ENCODE measurements around the gene ACOX3.
"Not testable (repeated sequence)": the region's sequence is repeated elsewhere in the genome, so short reads cannot be mapped to it uniquely, and the experiment has no call there.

The ACOX3 gene

GRCh38 chr4:8352368-8353157 lies 88.0 kb downstream of the ACOX3 start:
- DNase-seq (ENCODE audit: low spot score): no peak

- DNase-seq (ENCODE audit: low spot score): no peak
Observed at GRCh38 chr4:8351931-8352367, 88.6 kb downstream of the ACOX3 start.

GRCh38 chr4:8350841-8351461 lies 89.6 kb downstream of the ACOX3 start:
- no peak for DNase-seq (ENCODE audit: low spot score)

DNA sequence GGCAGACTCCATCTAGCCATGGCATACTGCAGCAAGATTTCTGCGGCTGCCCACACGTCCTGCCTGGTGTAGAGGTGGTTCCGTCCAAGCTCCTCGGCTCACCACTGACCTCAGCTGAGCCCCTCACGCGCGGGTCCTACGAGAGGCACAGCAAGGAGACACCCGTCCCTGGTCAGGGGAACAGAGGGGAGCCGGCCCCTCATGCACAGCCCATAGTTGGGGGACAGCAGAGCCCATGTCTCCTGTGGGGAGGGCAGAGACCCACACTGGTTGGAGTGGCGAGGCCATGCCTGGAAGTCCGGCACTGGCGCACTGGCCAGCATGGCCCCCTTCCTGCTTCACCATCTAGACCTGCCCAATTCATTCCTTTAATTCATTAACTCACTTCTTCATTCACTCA lies 90.2 kb downstream of the ACOX3 start:
- DNase-seq (ENCODE audit: low spot score): no peak

DNA sequence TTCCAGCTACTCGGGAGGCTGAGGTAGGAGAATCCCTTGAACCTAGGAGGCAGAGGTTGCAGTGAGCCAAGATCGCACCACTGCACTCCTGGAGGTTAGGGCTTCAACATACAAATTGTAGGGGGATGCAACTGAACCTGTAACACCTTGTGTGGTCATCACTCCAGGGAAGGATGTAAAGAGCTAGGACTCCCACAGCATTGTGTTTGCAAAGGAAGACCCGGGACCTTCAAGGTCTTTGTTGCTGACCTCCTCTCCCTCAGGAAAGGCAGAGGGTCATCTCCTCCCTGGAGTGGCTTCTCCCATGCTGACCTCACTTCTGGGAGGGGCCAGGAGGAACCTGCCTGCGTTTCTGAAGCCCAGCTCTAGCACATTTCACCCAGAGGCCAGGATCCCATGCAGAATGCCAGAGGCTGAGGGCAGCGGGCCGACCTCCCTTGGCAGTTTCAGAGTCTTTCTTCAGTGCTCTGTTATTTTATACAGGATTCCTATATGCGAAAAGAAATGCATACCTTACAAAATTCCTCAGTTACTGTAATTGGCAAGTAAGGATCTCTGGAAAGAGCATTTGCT lies 90.8 kb downstream of the ACOX3 start:
- no peak for DNase-seq (ENCODE audit: low spot score)

DNA sequence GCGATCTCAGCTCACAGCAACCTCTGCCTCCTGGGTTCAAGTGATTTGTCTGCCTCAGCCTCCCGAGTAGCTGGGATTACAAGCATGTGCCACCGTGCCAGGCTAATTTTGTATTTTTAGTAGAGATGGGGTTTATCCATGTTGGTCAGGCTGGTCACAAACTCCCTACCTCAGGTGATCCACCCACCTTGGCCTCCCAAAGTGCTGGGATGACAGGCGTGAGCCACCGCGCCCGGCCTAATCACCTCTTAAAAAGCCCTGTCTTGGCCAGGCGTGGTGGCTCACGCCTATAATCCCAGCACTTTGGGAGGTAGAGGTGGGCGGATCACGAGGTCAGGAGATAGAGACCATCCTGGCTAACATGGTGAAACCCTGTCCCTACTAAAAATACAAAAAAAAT lies 91.3 kb downstream of the ACOX3 start:
- DNase-seq (ENCODE audit: low spot score): not testable (repeated sequence)

DNA sequence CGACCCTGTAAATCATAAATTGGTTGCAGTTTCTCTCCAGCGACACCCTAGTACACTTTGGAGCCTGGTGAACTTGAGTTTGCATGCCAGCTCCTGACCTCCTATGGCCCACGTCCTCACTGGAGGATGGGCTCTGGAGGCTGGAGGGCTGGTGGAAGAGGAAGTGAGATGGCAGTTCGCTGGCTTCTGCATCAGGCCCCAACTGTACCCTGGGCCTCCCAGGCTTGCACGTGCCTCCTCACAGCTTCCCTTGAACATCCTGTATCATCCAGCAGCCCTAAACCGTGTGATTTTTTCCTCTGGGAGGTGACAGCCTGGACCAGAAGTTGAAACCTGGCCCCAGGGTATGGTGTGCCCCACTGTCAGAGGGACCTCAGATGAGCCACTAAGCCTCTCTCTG lies 92.5 kb downstream of the ACOX3 start:
- no peak for DNase-seq (ENCODE audit: low spot score)

GRCh38 chr4:8347660-8348059 lies 92.9 kb downstream of the ACOX3 start:
- no peak for DNase-seq (ENCODE audit: low spot score)

- DNase-seq (ENCODE audit: low spot score): no peak
Observed at GRCh38 chr4:8346838-8347605, 93.5 kb downstream of the ACOX3 start.

GRCh38 chr4:8345946-8346814 lies 94.3 kb downstream of the ACOX3 start:
- no peak for DNase-seq (ENCODE audit: low spot score)

GRCh38 chr4:8345053-8345945 lies 95.2 kb downstream of the ACOX3 start:
- DNase-seq (ENCODE audit: low spot score): no peak

DNA sequence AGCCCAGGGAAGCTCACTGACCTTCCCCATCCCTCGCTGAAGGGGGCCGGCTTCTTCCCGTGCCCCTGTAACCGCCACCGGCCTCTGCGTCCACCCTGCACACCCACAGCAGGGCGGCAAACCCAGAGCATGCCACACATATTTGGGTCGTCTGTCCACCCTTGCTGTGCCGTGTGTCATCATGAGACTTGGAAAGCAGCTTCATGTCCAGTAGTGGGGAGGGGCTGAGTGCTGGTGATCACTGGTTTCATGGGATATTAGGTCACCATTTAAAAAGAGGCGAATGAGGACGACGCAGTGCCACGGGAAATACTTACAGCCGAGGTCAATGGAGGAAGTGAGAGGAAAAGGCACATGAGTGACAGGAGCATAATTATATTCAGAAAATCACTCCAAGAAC lies 96.1 kb downstream of the ACOX3 start:
- no peak for DNase-seq (ENCODE audit: low spot score)

- DNase-seq (ENCODE audit: low spot score): no peak
Observed at GRCh38 chr4:8343967-8344331, 96.6 kb downstream of the ACOX3 start.

GRCh38 chr4:8343262-8343966 lies 97.1 kb downstream of the ACOX3 start:
- no peak for DNase-seq (ENCODE audit: low spot score)

DNA sequence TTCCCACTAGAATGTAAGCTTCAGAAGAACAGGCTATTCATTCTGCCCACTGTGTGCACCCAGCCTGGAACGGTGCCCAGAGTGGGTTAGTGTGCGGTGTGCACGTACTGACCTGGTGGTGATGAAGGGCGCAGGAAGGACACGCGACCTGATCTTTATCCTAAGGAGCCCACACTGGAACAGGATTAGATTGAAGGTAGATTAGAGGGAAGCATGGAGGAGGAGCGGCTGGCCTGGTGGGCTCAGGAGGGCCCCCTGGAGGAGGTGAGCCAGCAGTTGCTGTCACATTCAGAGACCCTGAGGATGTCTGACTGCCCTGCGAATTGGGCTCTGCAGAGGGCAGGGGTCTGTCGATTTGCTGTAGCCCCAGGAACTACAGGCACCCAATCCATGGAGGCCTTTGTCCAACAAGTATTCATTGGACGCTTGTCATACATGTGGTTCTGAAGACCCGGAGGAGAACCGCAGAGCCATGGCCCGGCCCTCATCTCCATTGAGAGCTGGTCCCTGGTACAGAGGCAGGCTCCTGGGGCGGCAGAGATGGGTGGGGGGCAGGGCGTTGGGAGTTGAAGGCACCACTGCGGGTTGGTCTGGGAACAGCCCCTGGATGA lies 97.8 kb downstream of the ACOX3 start:
- peak; percentile 25 for DNase-seq (ENCODE audit: low spot score)

DNA sequence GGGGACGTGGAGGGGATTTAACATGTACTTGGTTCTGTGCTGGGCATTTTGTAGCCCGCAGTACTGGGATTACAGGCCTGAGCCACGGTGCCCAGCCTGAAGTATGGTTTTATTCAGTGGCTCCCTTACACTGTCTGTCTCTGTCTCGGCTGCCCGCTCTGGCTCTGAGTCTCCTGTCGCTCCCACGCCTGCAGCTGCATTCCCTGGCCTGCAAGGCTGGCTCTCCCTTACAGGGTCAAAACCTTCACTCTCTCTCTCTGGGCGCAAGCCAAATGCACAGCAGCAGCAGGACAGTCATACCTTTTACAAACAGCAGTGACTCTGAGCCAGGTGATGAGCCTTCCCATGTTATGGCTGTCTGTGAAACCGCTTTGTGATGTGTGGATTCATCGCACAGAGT lies 98.8 kb downstream of the ACOX3 start:
- DNase-seq (ENCODE audit: low spot score): no peak

DNA sequence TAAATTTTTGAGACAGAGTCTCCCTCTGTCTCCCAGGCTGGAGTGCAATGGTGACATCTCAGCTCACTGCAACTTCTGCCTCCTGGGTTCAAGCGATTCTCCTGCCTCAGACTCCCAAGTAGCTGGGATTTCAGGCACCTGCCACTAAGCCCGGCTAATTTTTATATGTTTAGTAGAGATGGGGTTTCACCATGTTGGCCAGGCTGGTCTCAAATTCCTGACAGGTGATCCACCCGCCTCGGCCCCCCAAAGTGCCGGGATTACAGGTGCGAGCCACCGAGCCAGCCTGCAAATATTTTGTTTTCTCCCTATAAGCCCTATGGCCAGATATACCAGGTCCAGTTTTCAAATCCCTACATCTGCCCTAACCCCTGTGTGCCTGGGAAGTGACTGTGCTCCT lies 99.2 kb downstream of the ACOX3 start:
- not testable (repeated sequence) for DNase-seq (ENCODE audit: low spot score)

GRCh38 chr4:8340781-8341241 lies 99.7 kb downstream of the ACOX3 start:
- no peak for DNase-seq (ENCODE audit: low spot score)

DNA sequence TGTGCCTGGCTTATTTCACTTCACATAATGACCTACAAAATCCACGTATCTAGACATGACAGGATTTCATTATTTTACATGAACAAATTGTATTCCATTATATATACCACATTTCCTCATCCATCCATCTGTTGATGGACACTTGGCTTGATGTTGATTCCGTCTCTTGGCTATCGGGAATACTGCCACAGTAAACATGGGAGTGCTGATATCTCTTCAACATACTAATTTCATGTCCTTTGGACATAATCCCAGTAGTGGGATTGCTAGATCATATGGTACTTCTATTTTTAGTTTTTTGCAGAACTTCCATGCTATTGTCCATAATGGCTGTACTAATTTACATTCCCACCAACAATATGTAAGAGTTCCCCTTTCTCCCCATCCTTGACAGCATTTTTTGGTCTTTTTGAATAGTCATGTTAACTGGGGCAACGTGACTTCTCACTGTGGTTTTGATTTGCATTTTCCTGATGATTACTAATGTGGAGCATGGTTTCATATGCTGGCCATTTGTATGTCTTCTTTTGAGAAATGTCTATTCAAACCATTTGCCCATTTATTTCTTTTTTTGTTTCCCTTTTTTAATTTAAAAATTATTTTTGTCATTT lies 102.1 kb downstream of the ACOX3 start:
- DNase-seq (ENCODE audit: low spot score): no peak
